Retinal pigment epithelial cell (primary cell): ENCODE data around the gene RPS27A.
"Not testable (repeated sequence)": the region's sequence is repeated elsewhere in the genome, so short reads cannot be mapped to it uniquely, and the experiment has no call there.

Experiments
- DNase-seq: peaks from one replicate; pipeline ENCODE4 v3.0.0-alpha.2; 2010; ENCODE audit warnings: low read depth
- H3K4me3 ChIP-seq: 2 replicates; pipeline ENCODE4 v1.5.1; 2011; ENCODE audit warnings: mild to moderate bottlenecking, low read length, control low read depth, moderate library complexity
- CTCF ChIP-seq: conservative IDR thresholded peaks from 2 replicates; pipeline ENCODE4 v1.5.1; 2011; ENCODE audit warnings: low read depth, low read length, control low read depth, inconsistent platforms

Gene RPS27A

GRCh38 chr2:55223958-55224760 lies 8.3 kb upstream of the RPS27A start:
- TF ChIP-seq CTCF = no peak
- DNase-seq = no peak
- no peak overlapping the region for H3K4me3 ChIP-seq

- no peak for DNase-seq
- no peak overlapping the region for H3K4me3 ChIP-seq
- no peak for TF ChIP-seq CTCF
Measured at GRCh38 chr2:55224761-55225261, 7.7 kb upstream of the RPS27A start.

- no peak for DNase-seq
- no peak overlapping the region for H3K4me3 ChIP-seq
- TF ChIP-seq CTCF = no peak
Measured at GRCh38 chr2:55225481-55226020, 6.9 kb upstream of the RPS27A start.

- not testable (repeated sequence) for DNase-seq, H3K4me3 ChIP-seq
Measured at GRCh38 chr2:55227437-55228225, 4.9 kb upstream of the RPS27A start.

- H3K4me3 ChIP-seq = no peak overlapping the region
- no peak for DNase-seq
- TF ChIP-seq CTCF = no peak
Measured at GRCh38 chr2:55228226-55228563, 4.3 kb upstream of the RPS27A start.

- TF ChIP-seq CTCF = no peak
- no peak overlapping the region for H3K4me3 ChIP-seq
- no peak for DNase-seq
Measured at GRCh38 chr2:55229221-55229620, 3.3 kb upstream of the RPS27A start.

GRCh38 chr2:55230551-55230950 lies 1.9 kb upstream of the RPS27A start:
- TF ChIP-seq CTCF = no peak
- H3K4me3 ChIP-seq = no peak overlapping the region
- no peak for DNase-seq
